GM12873 (cell line): Measurements from ENCODE around the gene INPP5F.

Source experiments
- CTCF ChIP-seq: IDR thresholded peaks from 2 replicates; pipeline ENCODE4 v1.5.1; 2012; ENCODE audit warnings: low read depth, mild to moderate bottlenecking, moderate library complexity, low read length, control low read depth; ENCODE audit not compliant: insufficient read depth; ENCODE audit errors: missing control alignments

INPP5F gene

GRCh38 chr10:119762035-119762434 is 36.2 kb downstream of the INPP5F start:
- no peak for TF ChIP-seq CTCF

GRCh38 chr10:119762805-119763798 is 37.3 kb downstream of the INPP5F start:
- no peak for TF ChIP-seq CTCF

- TF ChIP-seq CTCF, result no peak
Observed at GRCh38 chr10:119768455-119769094, 42.7 kb downstream of the INPP5F start.

- no peak for TF ChIP-seq CTCF
Observed at GRCh38 chr10:119769886-119770285, 44.0 kb downstream of the INPP5F start.

GRCh38 chr10:119770928-119771327 is 45.1 kb downstream of the INPP5F start:
- TF ChIP-seq CTCF, result no peak

- TF ChIP-seq CTCF, result no peak
Observed at GRCh38 chr10:119772334-119772733, 46.5 kb downstream of the INPP5F start.

- no peak for TF ChIP-seq CTCF
Observed at GRCh38 chr10:119775529-119775928, 49.7 kb downstream of the INPP5F start.
